GM23338 (cell line): ENCODE data around the gene PDZK1IP1. TPM values are rescaled to one million over a fixed set of nuclear protein-coding genes. Genes with fewer than 3 reads are reported as not detected.

Experiments
- ATAC-seq: fragments of 200-7000 bp; cut with Tn5 transposase; 3 replicates; pipeline ENCODE4 v1.9.1; 2020
- DNase-seq: peaks from one replicate; pipeline ENCODE4 v3.0.0-alpha.2; 2015; ENCODE audit warnings: low spot score
- H2AFZ ChIP-seq: fragments of 200-600 bp; sonication (generic); 2 replicates; pipeline ENCODE4 v1.8.0; 2016; ENCODE audit warnings: antibody characterized with exemption, mild to moderate bottlenecking, moderate library complexity
- H3F3A ChIP-seq: fragments of 200-600 bp; sonication (generic); replicated peaks from 2 replicates; pipeline ENCODE4 v1.8.0; 2017; ENCODE audit warnings: antibody characterized with exemption, mixed run types, low read depth
- H3K27ac ChIP-seq: fragments of 200-600 bp; sonication (generic); 2 replicates; pipeline ENCODE4 v1.6.1; 2016; ENCODE audit warnings: low read depth
- H3K27me3 ChIP-seq: fragments of 200-600 bp; sonication (generic); 2 replicates; pipeline ENCODE4 v1.8.0; 2016; ENCODE audit warnings: mild to moderate bottlenecking, mixed run types, moderate library complexity; ENCODE audit not compliant: insufficient read depth
- H3K36me3 ChIP-seq: fragments of 200-600 bp; sonication (generic); 2 replicates; pipeline ENCODE4 v1.8.0; 2016; ENCODE audit warnings: mild to moderate bottlenecking; ENCODE audit not compliant: insufficient read depth
- H3K4me1 ChIP-seq: fragments of 200-600 bp; sonication (generic); 2 replicates; pipeline ENCODE4 v1.8.0; 2016; ENCODE audit warnings: mild to moderate bottlenecking, moderate library complexity; ENCODE audit not compliant: insufficient read depth
- H3K4me2 ChIP-seq: fragments of 200-600 bp; sonication (generic); 2 replicates; pipeline ENCODE4 v1.7.1; 2017; ENCODE audit warnings: mixed run types
- H3K4me3 ChIP-seq: fragments of 200-600 bp; sonication (generic); 2 replicates; pipeline ENCODE4 v1.6.1; 2016; ENCODE audit warnings: mixed run types
- H3K79me2 ChIP-seq: fragments of 200-600 bp; sonication (generic); replicated peaks from 2 replicates; pipeline ENCODE4 v1.8.0; 2017; ENCODE audit warnings: mild to moderate bottlenecking; ENCODE audit not compliant: insufficient read depth
- H3K9me2 ChIP-seq: fragments of 200-600 bp; sonication (generic); 2 replicates; pipeline ENCODE4 v1.8.0; 2017; ENCODE audit not compliant: insufficient read depth
- H4K20me1 ChIP-seq: fragments of 200-600 bp; sonication (generic); replicated peaks from 2 replicates; pipeline ENCODE4 v1.8.0; 2017; ENCODE audit warnings: mild to moderate bottlenecking; ENCODE audit not compliant: insufficient read depth
- H3K27ac Mint-ChIP-seq: 2 replicates; pipeline ENCODE4 v1.8.0; 2020; ENCODE audit warnings: inconsistent platforms, mild to moderate bottlenecking, moderate library complexity, mixed read lengths
- H3K27me3 Mint-ChIP-seq: 3 replicates; pipeline ENCODE4 v1.8.0; 2022; ENCODE audit warnings: low read depth, mild to moderate bottlenecking, moderate library complexity, mixed read lengths, inconsistent platforms; ENCODE audit not compliant: insufficient read depth, poor library complexity
- H3K36me3 Mint-ChIP-seq: 3 replicates; pipeline ENCODE4 v1.8.0; 2021; ENCODE audit warnings: low read depth, mild to moderate bottlenecking, inconsistent platforms, moderate library complexity, mixed read lengths
- H3K4me1 Mint-ChIP-seq: 3 replicates; pipeline ENCODE4 v1.8.0; 2020; ENCODE audit warnings: mild to moderate bottlenecking, inconsistent platforms, mixed read lengths
- H3K4me3 Mint-ChIP-seq: 3 replicates; pipeline ENCODE4 v1.8.0; 2021; ENCODE audit warnings: moderate library complexity, mild to moderate bottlenecking, inconsistent platforms, mixed read lengths
- H3K9me3 Mint-ChIP-seq: 3 replicates; pipeline ENCODE4 v1.8.0; 2020; ENCODE audit warnings: moderate library complexity, mild to moderate bottlenecking, inconsistent platforms, mixed read lengths
- CREB1 ChIP-seq: fragments of 250-450 bp; sonication (Bioruptor Pico); IDR thresholded peaks from 2 replicates; pipeline ENCODE4 v1.5.0; 2020; ENCODE audit warnings: low read depth, mild to moderate bottlenecking, moderate library complexity
- CTCF ChIP-seq, 2 experiments: fragments of 200-600 bp in 1 of 2; sonication (generic) in 1 of 2; conservative IDR thresholded peaks; 2 replicates each; pipeline versions ENCODE4 v1.5.1 to v1.6.1; 2016 to 2017; ENCODE audit warnings: antibody characterized with exemption in 2 of 2, low read depth in 2 of 2, mild to moderate bottlenecking in 2 of 2, moderate library complexity in 1 of 2
- ETS1 ChIP-seq: IDR thresholded peaks from 2 replicates; pipeline ENCODE4 v1.6.1; 2016; ENCODE audit warnings: antibody characterized with exemption
- EZH2 ChIP-seq: fragments of 200-600 bp; sonication (generic); IDR thresholded peaks from one replicate; pipeline ENCODE4 v1.8.0; 2017; ENCODE audit warnings: antibody characterized with exemption, mild to moderate bottlenecking, low read depth; ENCODE audit not compliant: unreplicated experiment
- EZH2phosphoT487 ChIP-seq: fragments of 200-600 bp; sonication (generic); IDR thresholded peaks from one replicate; pipeline ENCODE4 v1.8.1; 2018; ENCODE audit warnings: antibody characterized with exemption; ENCODE audit not compliant: unreplicated experiment
- JUNB ChIP-seq: IDR thresholded peaks from one replicate; pipeline ENCODE4 v1.6.1; 2016; ENCODE audit warnings: antibody characterized with exemption; ENCODE audit not compliant: unreplicated experiment
- NANOG ChIP-seq: IDR thresholded peaks from 2 replicates; pipeline ENCODE4 v1.6.1; 2016; ENCODE audit warnings: antibody characterized with exemption, borderline replicate concordance
- POLR2AphosphoS5 ChIP-seq: IDR thresholded peaks from 2 replicates; pipeline ENCODE4 v1.6.1; 2016; ENCODE audit warnings: antibody characterized with exemption, low read depth
- REST ChIP-seq: IDR thresholded peaks from one replicate; pipeline ENCODE4 v1.6.1; 2018; ENCODE audit warnings: antibody characterized with exemption; ENCODE audit not compliant: unreplicated experiment
- STAT1 ChIP-seq: IDR thresholded peaks from one replicate; pipeline ENCODE4 v1.6.1; 2016; ENCODE audit warnings: antibody characterized with exemption; ENCODE audit not compliant: unreplicated experiment
- ZNF114 ChIP-seq: fragments of 250-450 bp; sonication (Bioruptor Pico); IDR thresholded peaks from 2 replicates; pipeline ENCODE4 v1.5.0; 2020; ENCODE audit warnings: mild to moderate bottlenecking, moderate library complexity
- ZNF331 ChIP-seq: fragments of 250-450 bp; sonication (Bioruptor Pico); IDR thresholded peaks from 2 replicates; pipeline ENCODE4 v1.5.0; 2020; ENCODE audit warnings: low read depth, mild to moderate bottlenecking, moderate library complexity
- ZNF462 ChIP-seq: fragments of 250-450 bp; sonication (Bioruptor Pico); IDR thresholded peaks from 2 replicates; pipeline ENCODE4 v1.5.0; 2020; ENCODE audit warnings: mild to moderate bottlenecking, moderate library complexity
- polyA plus RNA-seq: library from polyadenylated mRNA; unstranded; fragments of >200 nt; fragmentation: Nextera tagmentation; extraction: Ambion mirVana; gene quantifications from 2 replicates; pipeline ENCODE4 v1.2.1, GENCODE V29; 2016
- total RNA-seq: library from RNA; depleted of rRNA; stranded (reverse); fragments of >200 nt; shearing (Covaris generic); gene quantifications from 2 replicates; pipeline ENCODE4 v1.2.3, GENCODE V29; 2014

The PDZK1IP1 gene
- total and polyA plus RNA-seq, 2 experiments from 2014 or later: not detected

GRCh38 chr1:47212636-47213229 is 22.9 kb upstream of the PDZK1IP1 start:
- DNase-seq: no peak
- peaks cover 21% of the 10 kb centered on the region for H3K4me1 ChIP-seq
- H3K36me3 ChIP-seq: no peaks in the 10 kb centered on the region
- no peak for ATAC-seq
- no peak overlapping the region for H3K4me2 ChIP-seq
- no peak overlapping the region for H3K27ac Mint-ChIP-seq
- H3K9me2 ChIP-seq: no peaks in the 10 kb centered on the region
- no peaks in the 10 kb centered on the region for H3K79me2 ChIP-seq
- no peak overlapping the region for H2AFZ ChIP-seq
- no peaks in the 10 kb centered on the region for H4K20me1 ChIP-seq
- peaks cover 6% of the 10 kb centered on the region for H3K36me3 Mint-ChIP-seq
- no peak for TF ChIP-seq EZH2
- no peak for TF ChIP-seq NANOG
- no peak for TF ChIP-seq ZNF114 (CRISPR knock-in tag)
- no peak for TF ChIP-seq ETS1
- TF ChIP-seq POLR2AphosphoS5: no peak
- no peak for TF ChIP-seq STAT1
- no peak for TF ChIP-seq CREB1 (CRISPR knock-in tag)
- no peak for TF ChIP-seq JUNB
- TF ChIP-seq REST: no peak
- TF ChIP-seq ZNF462 (CRISPR knock-in tag): no peak
- TF ChIP-seq ZNF331 (CRISPR knock-in tag): no peak
- TF ChIP-seq EZH2phosphoT487: no peak
- TF ChIP-seq CTCF (conservative IDR thresholded peaks at IDR 0.05; ENCODE audit: low read depth in 2 of 2): no peak
- H3K4me3 Mint-ChIP-seq: no peak overlapping the region
- H3K4me1 Mint-ChIP-seq: peaks cover 29% of the 10 kb centered on the region
- H3K27ac ChIP-seq: no peak overlapping the region
- H3F3A ChIP-seq: no peaks in the 10 kb centered on the region
- H3K9me3 Mint-ChIP-seq: peaks cover 10% of the 10 kb centered on the region; the same call in 2 of the 3 replicates
- H3K27me3 ChIP-seq: peaks cover 57% of the 10 kb centered on the region
- peaks cover 24% of the 10 kb centered on the region for H3K27me3 Mint-ChIP-seq
- no peak overlapping the region for H3K4me3 ChIP-seq
